SK-N-SH (cell line): Measurements from ENCODE around the gene ITGBL1. TPM values are rescaled to one million over a fixed set of nuclear protein-coding genes. Genes with fewer than 3 reads are reported as not detected.

ENCODE experiments used
- CTCF ChIA-PET: fragments of 300-600, 350-600 bp; formaldehyde crosslinking; extraction: SDS; loops from one replicate; lab custom pipeline; 2021; lab: Yijun Ruan, JAX
- POLR2A ChIA-PET: fragments of 350-600 bp; sonication (Branson Sonifier 250); formaldehyde crosslinking; extraction: SDS; loops from one replicate; lab custom pipeline; 2020; ENCODE audit warnings: antibody characterized with exemption, inconsistent platforms; lab: Yijun Ruan, JAX
- DNase-seq: peaks from one replicate; pipeline ENCODE4 v3.0.0; 2012
- H2AFZ ChIP-seq: fragments of 200-600 bp; sonication (generic); 2 replicates; pipeline ENCODE4 v1.8.1; 2016; ENCODE audit warnings: antibody characterized with exemption, mild to moderate bottlenecking, low read depth
- H3F3A ChIP-seq: fragments of 200-600 bp; sonication (generic); replicated peaks from 2 replicates; pipeline ENCODE3; 2016; ENCODE audit warnings: antibody characterized with exemption, mild to moderate bottlenecking; ENCODE audit not compliant: insufficient read depth
- H3K27ac ChIP-seq, 2 experiments: fragments of 200-500 bp in 1 of 2; fragments of 200-600 bp in 1 of 2; sonication (Bioruptor generic) in 1 of 2; sonication (generic), shearing (Covaris generic) in 1 of 2; 2 replicates each; pipeline versions ENCODE4 v1.5.1 to v1.6.1; 2014 to 2016; ENCODE audit warnings: low read depth in 2 of 2, inconsistent platforms in 1 of 2, low read length in 1 of 2, mild to moderate bottlenecking in 1 of 2, mixed read lengths in 1 of 2
- H3K27me3 ChIP-seq: fragments of 200-600 bp; sonication (generic), shearing (Covaris generic); 2 replicates; pipeline ENCODE4 v1.6.1; 2016; ENCODE audit warnings: mixed run types; ENCODE audit not compliant: insufficient read depth
- H3K36me3 ChIP-seq, 2 experiments: fragments of 200-500 bp in 1 of 2; fragments of 200-600 bp in 1 of 2; sonication (Bioruptor generic) in 1 of 2; sonication (generic) in 1 of 2; replicated peaks in 1 of 2; 2 replicates each; pipeline versions ENCODE3 to v1.5.1; 2014 to 2016; ENCODE audit warnings: low read length in 1 of 2, mild to moderate bottlenecking in 1 of 2; ENCODE audit not compliant: insufficient read depth in 2 of 2, control insufficient read depth in 1 of 2
- H3K4me1 ChIP-seq, 2 experiments: fragments of 200-500 bp in 1 of 2; fragments of 200-600 bp in 1 of 2; sonication (Bioruptor generic) in 1 of 2; sonication (generic), shearing (Covaris generic) in 1 of 2; 2 replicates each; pipeline versions ENCODE4 v1.5.1 to v1.6.1; 2014 to 2016; ENCODE audit warnings: low read depth in 1 of 2, low read length in 1 of 2, mixed run types in 1 of 2; ENCODE audit not compliant: insufficient read depth in 2 of 2, control insufficient read depth in 1 of 2
- H3K4me2 ChIP-seq: fragments of 200-600 bp; sonication (generic), shearing (Covaris generic); 2 replicates; pipeline ENCODE4 v1.6.1; 2017; ENCODE audit warnings: mixed run types
- H3K4me3 ChIP-seq, 2 experiments: fragments of 200-500 bp in 1 of 2; fragments of 200-600 bp in 1 of 2; sonication (Bioruptor generic) in 1 of 2; sonication (generic), shearing (Covaris generic) in 1 of 2; 2 replicates each; pipeline versions ENCODE4 v1.5.1 to v1.8.1; 2014 to 2016; ENCODE audit warnings: low read depth in 2 of 2, inconsistent platforms in 1 of 2, low read length in 1 of 2, mild to moderate bottlenecking in 1 of 2, mixed read lengths in 1 of 2, moderate library complexity in 1 of 2
- H3K79me2 ChIP-seq: fragments of 200-600 bp; sonication (generic); 2 replicates; pipeline ENCODE4 v1.8.1; 2017; ENCODE audit warnings: mild to moderate bottlenecking; ENCODE audit not compliant: insufficient read depth
- H3K9ac ChIP-seq: fragments of 200-600 bp; sonication (generic); 2 replicates; pipeline ENCODE4 v1.6.1; 2017; ENCODE audit warnings: mixed run types
- H3K9me2 ChIP-seq: fragments of 200-600 bp; sonication (generic); 2 replicates; pipeline ENCODE4 v1.6.1; 2017; ENCODE audit warnings: mixed run types
- H3K9me3 ChIP-seq: fragments of 200-600 bp; sonication (generic); 2 replicates; pipeline ENCODE4 v1.6.1; 2017; ENCODE audit warnings: mixed run types, mild to moderate bottlenecking, moderate library complexity
- H4K20me1 ChIP-seq: fragments of 200-600 bp; sonication (generic); 2 replicates; pipeline ENCODE4 v1.6.1; 2017; ENCODE audit warnings: mild to moderate bottlenecking, mixed run types; ENCODE audit not compliant: insufficient read depth
- CHD2 ChIP-seq: fragments of 150-350 bp; IDR thresholded peaks from 2 replicates; pipeline ENCODE4 v1.6.1; 2018; ENCODE audit warnings: low read length; ENCODE audit not compliant: partially characterized antibody
- FOXJ3 ChIP-seq: sonication (generic); formaldehyde crosslinking; IDR thresholded peaks from 2 replicates; pipeline ENCODE4 v1.5.1; 2020; ENCODE audit warnings: mild to moderate bottlenecking, missing genetic modification reagents
- GABPA ChIP-seq: IDR thresholded peaks from 2 replicates; pipeline ENCODE4 v1.4.0; 2012; ENCODE audit warnings: low read depth, mild to moderate bottlenecking
- GATA2 ChIP-seq: sonication (generic); formaldehyde crosslinking; IDR thresholded peaks from 2 replicates; pipeline ENCODE4 v1.5.0; 2020; ENCODE audit warnings: mild to moderate bottlenecking, missing genetic modification reagents
- JUND ChIP-seq: IDR thresholded peaks from 2 replicates; pipeline ENCODE4 v1.4.0; 2012
- MAX ChIP-seq: IDR thresholded peaks from 2 replicates; pipeline ENCODE4 v1.4.0; 2012; ENCODE audit warnings: low read depth
- MEF2A ChIP-seq: IDR thresholded peaks from 2 replicates; pipeline ENCODE4 v1.4.0; 2012; ENCODE audit warnings: low read depth, borderline replicate concordance
- RAD21 ChIP-seq: IDR thresholded peaks from 2 replicates; pipeline ENCODE4 v1.6.1; 2012; ENCODE audit warnings: mild to moderate bottlenecking, low read length
- RFX5 ChIP-seq: IDR thresholded peaks from 2 replicates; pipeline ENCODE4 v1.6.1; 2012; ENCODE audit warnings: mild to moderate bottlenecking, improper control_type of control experiment, low read length
- RXRA ChIP-seq: IDR thresholded peaks from 2 replicates; pipeline ENCODE4 v1.4.0; 2012; ENCODE audit warnings: low read depth, mild to moderate bottlenecking, borderline replicate concordance
- TAF1 ChIP-seq: IDR thresholded peaks from 2 replicates; pipeline ENCODE4 v1.6.1; 2012; ENCODE audit warnings: low read depth, mild to moderate bottlenecking, low read length, moderate library complexity, borderline replicate concordance
- YY1 ChIP-seq: IDR thresholded peaks from 2 replicates; pipeline ENCODE4 v1.4.0; 2012; ENCODE audit warnings: low read depth, mild to moderate bottlenecking
- polyA plus RNA-seq, 3 experiments: library from polyadenylated mRNA; depleted of rRNA; stranded (reverse); fragments of >200 nt; gene quantifications; 2 replicates each; pipeline ENCODE4 v1.2.3, GENCODE V29; 2012
- TF ChIP-seq, protein P1 (sequence below): fragments of 150-350 bp; IDR thresholded peaks from 2 replicates; pipeline ENCODE4 v1.6.1; 2017; ENCODE audit warnings: antibody characterized with exemption, low read length, low read depth, borderline replicate concordance
- TF ChIP-seq, protein P2 (sequence below): IDR thresholded peaks from 2 replicates; pipeline ENCODE4; 2012
- TF ChIP-seq, protein P3 (sequence below): IDR thresholded peaks from 2 replicates; pipeline ENCODE4 v1.4.0; 2012; ENCODE audit warnings: low read depth, borderline replicate concordance

ITGBL1 gene
- polyA plus RNA-seq, 1 of the 3 experiments (the other 2 are of a cell fraction): 78.7 TPM

- TF ChIP-seq, protein P1, sequence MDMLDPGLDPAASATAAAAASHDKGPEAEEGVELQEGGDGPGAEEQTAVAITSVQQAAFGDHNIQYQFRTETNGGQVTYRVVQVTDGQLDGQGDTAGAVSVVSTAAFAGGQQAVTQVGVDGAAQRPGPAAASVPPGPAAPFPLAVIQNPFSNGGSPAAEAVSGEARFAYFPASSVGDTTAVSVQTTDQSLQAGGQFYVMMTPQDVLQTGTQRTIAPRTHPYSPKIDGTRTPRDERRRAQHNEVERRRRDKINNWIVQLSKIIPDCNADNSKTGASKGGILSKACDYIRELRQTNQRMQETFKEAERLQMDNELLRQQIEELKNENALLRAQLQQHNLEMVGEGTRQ: no peak
- TF ChIP-seq JUND (0 out of 2 replicates have a peak, but pooled peaks have one; percentile 27), TAF1 (no peak), GATA2 (CRISPR knock-in tag) (no peak), FOXJ3 (no peak), MAX (peak; percentile 40; the same call in 1 of the 2 replicates), MEF2A (no peak), RXRA (0 out of 2 replicates have a peak, but pooled peaks have one; percentile 10), RAD21 (no peak), RFX5 (no peak), YY1 (no peak)
- TF ChIP-seq, protein P2, sequence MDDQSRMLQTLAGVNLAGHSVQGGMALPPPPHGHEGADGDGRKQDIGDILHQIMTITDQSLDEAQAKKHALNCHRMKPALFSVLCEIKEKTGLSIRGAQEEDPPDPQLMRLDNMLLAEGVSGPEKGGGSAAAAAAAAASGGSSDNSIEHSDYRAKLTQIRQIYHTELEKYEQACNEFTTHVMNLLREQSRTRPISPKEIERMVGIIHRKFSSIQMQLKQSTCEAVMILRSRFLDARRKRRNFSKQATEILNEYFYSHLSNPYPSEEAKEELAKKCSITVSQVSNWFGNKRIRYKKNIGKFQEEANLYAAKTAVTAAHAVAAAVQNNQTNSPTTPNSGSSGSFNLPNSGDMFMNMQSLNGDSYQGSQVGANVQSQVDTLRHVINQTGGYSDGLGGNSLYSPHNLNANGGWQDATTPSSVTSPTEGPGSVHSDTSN: peak; percentile 58
These were observed 71.0 kb downstream of the ITGBL1 start (continued) for GRCh38 chr13:101523154-101524131.

GRCh38 chr13:101527130-101527529 is 74.7 kb downstream of the ITGBL1 start:
- Histone ChIP-seq H3K4me1 (peaks cover 9 to 19% of the 10 kb centered on the region in 2 experiments; a peak in 3 of 4 replicates), H3K79me2 (peaks cover 81% of the 10 kb centered on the region), H3F3A (peaks cover 43% of the 10 kb centered on the region), H3K9ac (no peak overlapping the region), H3K9me2 (no peaks in the 10 kb centered on the region), H3K4me3 (no peak overlapping the region), H3K27me3 (no peaks in the 10 kb centered on the region), H3K4me2 (no peak overlapping the region), H2AFZ (no peak overlapping the region), H3K27ac (no peak overlapping the region), H3K9me3 (no peaks in the 10 kb centered on the region), H4K20me1 (no peaks in the 10 kb centered on the region; the same call in 1 of the 2 replicates), H3K36me3 (peaks cover 0 to 21% of the 10 kb centered on the region in 2 experiments)
- TF ChIP-seq TAF1 (no peak), MAX (no peak), MEF2A (no peak), GABPA (no peak), CHD2 (no peak)
- TF ChIP-seq, protein P2: no peak
- TF ChIP-seq, protein P3, sequence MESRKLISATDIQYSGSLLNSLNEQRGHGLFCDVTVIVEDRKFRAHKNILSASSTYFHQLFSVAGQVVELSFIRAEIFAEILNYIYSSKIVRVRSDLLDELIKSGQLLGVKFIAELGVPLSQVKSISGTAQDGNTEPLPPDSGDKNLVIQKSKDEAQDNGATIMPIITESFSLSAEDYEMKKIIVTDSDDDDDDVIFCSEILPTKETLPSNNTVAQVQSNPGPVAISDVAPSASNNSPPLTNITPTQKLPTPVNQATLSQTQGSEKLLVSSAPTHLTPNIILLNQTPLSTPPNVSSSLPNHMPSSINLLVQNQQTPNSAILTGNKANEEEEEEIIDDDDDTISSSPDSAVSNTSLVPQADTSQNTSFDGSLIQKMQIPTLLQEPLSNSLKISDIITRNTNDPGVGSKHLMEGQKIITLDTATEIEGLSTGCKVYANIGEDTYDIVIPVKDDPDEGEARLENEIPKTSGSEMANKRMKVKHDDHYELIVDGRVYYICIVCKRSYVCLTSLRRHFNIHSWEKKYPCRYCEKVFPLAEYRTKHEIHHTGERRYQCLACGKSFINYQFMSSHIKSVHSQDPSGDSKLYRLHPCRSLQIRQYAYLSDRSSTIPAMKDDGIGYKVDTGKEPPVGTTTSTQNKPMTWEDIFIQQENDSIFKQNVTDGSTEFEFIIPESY: no peak
- ChIA-PET POLR2A (no interaction called here), CTCF (interaction anchor here (1.4 kb wide), 1 partner anchor 34 kb away, joined by 3 read pairs; no protein-coding TSS in a partner anchor)
- no peak for DNase-seq
